Adrenal gland (tissue), 12 donors: ENCODE results near the gene MRPS2. TPM values are rescaled to one million over a fixed set of nuclear protein-coding genes. Genes with fewer than 3 reads are reported as not detected.

ENCODE experiments used
- DNase-seq, 7 donors: peaks; one replicate each; pipeline ENCODE4 v3.0.0-alpha.2; 2019 to 2020
- H3K27ac ChIP-seq, 5 donors: fragments of 200-600 bp; sonication (generic) in 4 of 5; 1 replicate in 3 of 5; 2 replicates in 2 of 5; pipeline versions ENCODE4 v1.5.1 to v1.8.0; 2016 to 2020; ENCODE audit warnings: mild to moderate bottlenecking in 1 of 5
- H3K27me3 ChIP-seq: fragments of 200-600 bp; 2 replicates; pipeline ENCODE4 v1.8.0; 2021
- H3K36me3 ChIP-seq, 2 donors: fragments of 200-600 bp; replicated peaks in 1 of 2; 1 replicate in 1 of 2; 2 replicates in 1 of 2; pipeline versions ENCODE4 v1.5.1 to v1.8.0; 2018 to 2022
- H3K4me1 ChIP-seq, 2 donors: fragments of 200-600 bp; replicated peaks in 1 of 2; 1 replicate in 1 of 2; 2 replicates in 1 of 2; pipeline versions ENCODE4 v1.5.1 to v1.8.0; 2018 to 2021
- H3K4me3 ChIP-seq, 4 donors: fragments of 200-600 bp; sonication (generic) in 3 of 4; one replicate each; pipeline ENCODE4 v1.5.1; 2016 to 2018
- H3K9me3 ChIP-seq, 3 donors: fragments of 200-600 bp; sonication (generic) in 1 of 3; replicated peaks in 1 of 3; 1 replicate in 2 of 3; 2 replicates in 1 of 3; pipeline versions ENCODE4 v1.5.1 to v1.8.0; 2016 to 2021
- POLR2A ChIP-seq, 2 donors: fragments of 450-650 bp; IDR thresholded peaks; one replicate each; pipeline ENCODE4 v1.6.1; 2017; ENCODE audit warnings: antibody characterized with exemption in 2 of 2, mild to moderate bottlenecking in 2 of 2, moderate library complexity in 1 of 2
- WGBS, 4 donors: extraction: QIAGEN DNeasy Blood & Tissue Kit in 2 of 4; methylation state at CpG; one replicate each; pipeline versions ENCODE4 v1.1.5 to v1.1.7; 2013 to 2017; 5-methylcytosine and 5-hydroxymethylcytosine counted together
- intact Hi-C, 2 donors: fragments of 100-400 bp; cut with DNase I; formaldehyde crosslinking; loops; one replicate each; pipeline versions ENCODE4 v1.14.1 to v1.15.0; 2022 to 2023
- polyA plus RNA-seq, 3 donors: library from polyadenylated mRNA; stranded (reverse); fragments of 200-250 nt in 2 of 3; fragments of 350-450 nt in 1 of 3; fragmentation: Illumina TruSeq in 1 of 3; extraction: RNeasy Lipid Tissue Mini Kit (QIAGEN cat#74804) in 1 of 3; gene quantifications; one replicate each; pipeline ENCODE4 v1.2.3, GENCODE V29; 2013 to 2014
- total RNA-seq, 9 donors: library from RNA; depleted of rRNA in 4 of 9; stranded (reverse); fragments of >200 nt in 4 of 9; fragments of 120-200 nt in 1 of 9; fragmentation: NEBNext Ultra II Directional in 1 of 9; extraction: Animal tissue kit (Norgen Biotek cat#: 25700) in 1 of 9; gene quantifications; one replicate each; pipeline versions ENCODE4 v1.1.0 to v1.2.4, GENCODE V29; 2013 to 2023
- TF ChIP-seq, protein P1 (sequence below), 6 experiments: fragments of 450-650 bp in 4 of 6; fragments of 200-600 bp in 2 of 6; sonication (generic) in 1 of 6; IDR thresholded peaks; 1 replicate in 5 of 6; 2 replicates in 1 of 6; pipeline versions ENCODE4 v1.5.1 to v1.8.0; 2016 to 2021; ENCODE audit warnings: antibody characterized with exemption in 6 of 6, mild to moderate bottlenecking in 2 of 6, moderate library complexity in 1 of 6
- donor health status: healthy with polysubstance abuse.
- donor health status: Bipolar disorder and iron deficiency.
- donor health status: DM: yes; HTN: yes; CAD: no.
- donor health status: DM: no; HTN: no; CAD: no.
- donor health status: DM: no; HTN: no; CAD: no.
- donor health status: DM: yes; HTN: yes; CAD: no.

Gene MRPS2
- total and polyA plus RNA-seq, 12 donors, result 31.8 to 84.1 (median 59.8) TPM

GRCh38 chr9:135552698-135553171 is 52.3 kb downstream of the MRPS2 start:
- TF ChIP-seq POLR2A (IDR thresholded peaks at IDR 0.05), result no peak
- TF ChIP-seq, protein P1, sequence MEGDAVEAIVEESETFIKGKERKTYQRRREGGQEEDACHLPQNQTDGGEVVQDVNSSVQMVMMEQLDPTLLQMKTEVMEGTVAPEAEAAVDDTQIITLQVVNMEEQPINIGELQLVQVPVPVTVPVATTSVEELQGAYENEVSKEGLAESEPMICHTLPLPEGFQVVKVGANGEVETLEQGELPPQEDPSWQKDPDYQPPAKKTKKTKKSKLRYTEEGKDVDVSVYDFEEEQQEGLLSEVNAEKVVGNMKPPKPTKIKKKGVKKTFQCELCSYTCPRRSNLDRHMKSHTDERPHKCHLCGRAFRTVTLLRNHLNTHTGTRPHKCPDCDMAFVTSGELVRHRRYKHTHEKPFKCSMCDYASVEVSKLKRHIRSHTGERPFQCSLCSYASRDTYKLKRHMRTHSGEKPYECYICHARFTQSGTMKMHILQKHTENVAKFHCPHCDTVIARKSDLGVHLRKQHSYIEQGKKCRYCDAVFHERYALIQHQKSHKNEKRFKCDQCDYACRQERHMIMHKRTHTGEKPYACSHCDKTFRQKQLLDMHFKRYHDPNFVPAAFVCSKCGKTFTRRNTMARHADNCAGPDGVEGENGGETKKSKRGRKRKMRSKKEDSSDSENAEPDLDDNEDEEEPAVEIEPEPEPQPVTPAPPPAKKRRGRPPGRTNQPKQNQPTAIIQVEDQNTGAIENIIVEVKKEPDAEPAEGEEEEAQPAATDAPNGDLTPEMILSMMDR (IDR thresholded peaks at IDR 0.05), result no peak
- no peak for DNase-seq
- WGBS, 4 donors, result 79 to 92% (median 90%) methylated on average over 9 to 19 of the region's 19 CpGs
- Histone ChIP-seq H3K27me3 (no peaks in the 10 kb centered on the region), H3K9me3 (no peaks in the 10 kb centered on the region), H3K27ac (no peak overlapping the region), H3K36me3 (no peaks in the 10 kb centered on the region), H3K4me1 (no peaks in the 10 kb centered on the region), H3K4me3 (no peak overlapping the region)
- intact Hi-C loops, result no loop called here

Other genes starting within 250 kb of the MRPS2 start
- 10 to 100 TPM; 10.3 to 34.8 (median 17.5) TPM for gene PPP1R26, start 20.9 kb upstream of the MRPS2 start, total RNA-seq
- 10 to 100 TPM in 2 of 3 donors, 1 to 10 TPM in 1; 3.3 to 20.7 (median 11.5) TPM for gene PPP1R26, start 20.9 kb upstream of the MRPS2 start, polyA plus RNA-seq
- not detected for gene LCN1, start 20.8 kb downstream of the MRPS2 start, total RNA-seq
- not detected for gene LCN1, start 20.8 kb downstream of the MRPS2 start, polyA plus RNA-seq
- not detected for gene OBP2A, start 45.4 kb downstream of the MRPS2 start, total RNA-seq
- gene OBP2A, start 45.4 kb downstream of the MRPS2 start, polyA plus RNA-seq, result not detected
- under 1 TPM in 1 of 9 donors, not detected in 8; 0.17 TPM for gene PAEP, start 61.1 kb downstream of the MRPS2 start, total RNA-seq
- gene PAEP, start 61.1 kb downstream of the MRPS2 start, polyA plus RNA-seq, result not detected
- gene GLT6D1, start 138.9 kb downstream of the MRPS2 start, total RNA-seq, result not detected
- gene GLT6D1, start 138.9 kb downstream of the MRPS2 start, polyA plus RNA-seq, result not detected
- not detected for gene LCN9, start 162.6 kb downstream of the MRPS2 start, total RNA-seq
- not detected for gene LCN9, start 162.6 kb downstream of the MRPS2 start, polyA plus RNA-seq
- gene SOHLH1, start 198.8 kb downstream of the MRPS2 start, total RNA-seq, result not detected
- not detected for gene SOHLH1, start 198.8 kb downstream of the MRPS2 start, polyA plus RNA-seq
- gene KCNT1, start 201.5 kb downstream of the MRPS2 start, total RNA-seq, result 1 to 10 TPM in 1 of 9 donors, under 1 TPM in 2, not detected in 6; 0.11 to 2.4 (median 0.28) TPM
- under 1 TPM; 0.05 to 0.32 (median 0.20) TPM for gene KCNT1, start 201.5 kb downstream of the MRPS2 start, polyA plus RNA-seq